ENCODE results near the gene PTN.
"Not testable (repeated sequence)": the region's sequence is repeated elsewhere in the genome, so short reads cannot be mapped to it uniquely, and the experiment has no call there.

GRCh38 chr7:137181619-137182018 lies 161.9 kb downstream of the PTN start:
- TF ChIP-seq, protein P1, sequence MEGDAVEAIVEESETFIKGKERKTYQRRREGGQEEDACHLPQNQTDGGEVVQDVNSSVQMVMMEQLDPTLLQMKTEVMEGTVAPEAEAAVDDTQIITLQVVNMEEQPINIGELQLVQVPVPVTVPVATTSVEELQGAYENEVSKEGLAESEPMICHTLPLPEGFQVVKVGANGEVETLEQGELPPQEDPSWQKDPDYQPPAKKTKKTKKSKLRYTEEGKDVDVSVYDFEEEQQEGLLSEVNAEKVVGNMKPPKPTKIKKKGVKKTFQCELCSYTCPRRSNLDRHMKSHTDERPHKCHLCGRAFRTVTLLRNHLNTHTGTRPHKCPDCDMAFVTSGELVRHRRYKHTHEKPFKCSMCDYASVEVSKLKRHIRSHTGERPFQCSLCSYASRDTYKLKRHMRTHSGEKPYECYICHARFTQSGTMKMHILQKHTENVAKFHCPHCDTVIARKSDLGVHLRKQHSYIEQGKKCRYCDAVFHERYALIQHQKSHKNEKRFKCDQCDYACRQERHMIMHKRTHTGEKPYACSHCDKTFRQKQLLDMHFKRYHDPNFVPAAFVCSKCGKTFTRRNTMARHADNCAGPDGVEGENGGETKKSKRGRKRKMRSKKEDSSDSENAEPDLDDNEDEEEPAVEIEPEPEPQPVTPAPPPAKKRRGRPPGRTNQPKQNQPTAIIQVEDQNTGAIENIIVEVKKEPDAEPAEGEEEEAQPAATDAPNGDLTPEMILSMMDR (conservative IDR thresholded peaks at IDR 0.05; ENCODE audit: low read length), result not testable (repeated sequence)
- not testable (repeated sequence) for TF ChIP-seq EZH2phosphoT487 (IDR thresholded peaks at IDR 0.05; ENCODE audit: borderline replicate concordance)
